Measurements from ENCODE around the gene FTL. TPM values are rescaled to one million over a fixed set of nuclear protein-coding genes. Genes with fewer than 3 reads are reported as not detected.
"Not testable (repeated sequence)": the region's sequence is repeated elsewhere in the genome, so short reads cannot be mapped to it uniquely, and the experiment has no call there.

FTL gene
- total and polyA plus RNA-seq, 2 donors (not counting 3 experiments of a cell fraction or from before 2014, with no cell fraction given) = 1,937 to 2,748 TPM

DNA sequence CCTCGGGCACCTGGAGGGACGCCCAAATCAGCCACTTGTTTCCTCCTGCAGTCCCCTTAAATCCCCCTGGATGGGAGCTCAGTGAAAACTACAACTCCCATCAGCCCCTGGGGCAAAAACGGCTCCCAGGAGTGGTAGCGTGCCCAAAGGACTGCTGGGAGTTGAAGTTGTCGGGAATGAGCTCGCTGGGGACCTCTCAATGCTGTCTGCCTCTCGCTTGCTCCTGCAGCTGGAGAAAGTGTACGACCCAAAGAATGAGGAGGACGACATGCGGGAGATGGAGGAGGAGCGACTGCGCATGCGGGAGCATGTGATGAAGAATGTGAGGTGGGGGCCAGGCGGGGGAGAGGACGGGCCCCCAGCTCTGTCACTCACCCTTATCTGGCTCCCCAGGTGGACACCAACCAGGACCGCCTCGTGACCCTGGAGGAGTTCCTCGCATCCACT, 46.3 kb upstream of the FTL start:
- ChIA-PET CTCF (interaction anchor here (0.8 to 1.5 kb wide), 4 partner anchors 14 to 52 kb away, joined by 3 to 8 read pairs (median 4); no protein-coding TSS in a partner anchor), POLR2A (no interaction called here)
- DNase-seq (ENCODE audit: low read depth, low spot score) = peak; percentile 21
- H3K27ac ChIP-seq (ENCODE audit: insufficient read depth, low read depth, low read length) = no peak overlapping the region
- H2AFZ ChIP-seq (ENCODE audit: low read depth, low read length) = no peak overlapping the region
- no peaks in the 10 kb centered on the region for H3K9me3 ChIP-seq (replicated peaks; ENCODE audit: control insufficient read depth, insufficient read depth, low read length)
- no TSS peak for BruUV-seq (replicated peaks)
- FAIRE-seq = peak; percentile 12
- H3K9ac ChIP-seq (replicated peaks; ENCODE audit: extremely low read depth, insufficient read depth, low read length) = no peak overlapping the region
- no peaks in the 10 kb centered on the region for H3K79me2 ChIP-seq (ENCODE audit: control insufficient read depth, insufficient read depth, low read length)
- H3K4me3 ChIP-seq (replicated peaks in 1 of 3; ENCODE audit: insufficient read depth in 1 of 3, low read depth in 1 of 3, low read length in 3 of 3) = no peak overlapping the region
- H3K27me3 ChIP-seq (ENCODE audit: control insufficient read depth in 2 of 2, insufficient read depth in 2 of 2, low read length in 2 of 2) = no peaks in the 10 kb centered on the region
- intact Hi-C loops (cut with micrococcal nuclease) (no loop called here), dilution Hi-C loops (cut with MboI; ENCODE audit: extremely low pct_ligation_motif_present, low sequenced_read_pairs) (no loop called here)
- TF ChIP-seq, protein P1, sequence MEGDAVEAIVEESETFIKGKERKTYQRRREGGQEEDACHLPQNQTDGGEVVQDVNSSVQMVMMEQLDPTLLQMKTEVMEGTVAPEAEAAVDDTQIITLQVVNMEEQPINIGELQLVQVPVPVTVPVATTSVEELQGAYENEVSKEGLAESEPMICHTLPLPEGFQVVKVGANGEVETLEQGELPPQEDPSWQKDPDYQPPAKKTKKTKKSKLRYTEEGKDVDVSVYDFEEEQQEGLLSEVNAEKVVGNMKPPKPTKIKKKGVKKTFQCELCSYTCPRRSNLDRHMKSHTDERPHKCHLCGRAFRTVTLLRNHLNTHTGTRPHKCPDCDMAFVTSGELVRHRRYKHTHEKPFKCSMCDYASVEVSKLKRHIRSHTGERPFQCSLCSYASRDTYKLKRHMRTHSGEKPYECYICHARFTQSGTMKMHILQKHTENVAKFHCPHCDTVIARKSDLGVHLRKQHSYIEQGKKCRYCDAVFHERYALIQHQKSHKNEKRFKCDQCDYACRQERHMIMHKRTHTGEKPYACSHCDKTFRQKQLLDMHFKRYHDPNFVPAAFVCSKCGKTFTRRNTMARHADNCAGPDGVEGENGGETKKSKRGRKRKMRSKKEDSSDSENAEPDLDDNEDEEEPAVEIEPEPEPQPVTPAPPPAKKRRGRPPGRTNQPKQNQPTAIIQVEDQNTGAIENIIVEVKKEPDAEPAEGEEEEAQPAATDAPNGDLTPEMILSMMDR (IDR thresholded peaks at IDR 0.05; ENCODE audit: extremely low read depth in 1 of 2, insufficient read depth in 1 of 2, low read depth in 1 of 2, low read length in 2 of 2) = no peak
- TF ChIP-seq JUN (IDR thresholded peaks at IDR 0.05; ENCODE audit: borderline replicate concordance, insufficient read depth, insufficient read length, low read depth) (no peak), POLR2AphosphoS5 (IDR thresholded peaks at IDR 0.05; ENCODE audit: insufficient read depth, low read depth, low read length) (no peak), POLR2A (IDR thresholded peaks at IDR 0.05; ENCODE audit: low read depth, low read length) (no peak), FOS (IDR thresholded peaks at IDR 0.05; ENCODE audit: borderline replicate concordance, insufficient read depth, low read length) (no peak), GATA2 (IDR thresholded peaks at IDR 0.05; ENCODE audit: insufficient read depth, insufficient read length, low read depth, low read length) (no peak)
- no peaks in the 10 kb centered on the region for H3K4me1 ChIP-seq (ENCODE audit: control insufficient read depth, extremely low read depth, insufficient read depth, low read length)
- H3K9me1 ChIP-seq (replicated peaks; ENCODE audit: control insufficient read depth, extremely low read depth, insufficient read depth, low read length) = no peaks in the 10 kb centered on the region
- H3K4me2 ChIP-seq (ENCODE audit: insufficient read depth, low read length) = no peak overlapping the region
- peaks cover 2 to 36% of the 10 kb centered on the region in 2 experiments for H3K36me3 ChIP-seq (ENCODE audit: control insufficient read depth in 2 of 2, extremely low read depth in 1 of 2, insufficient read depth in 2 of 2, low read length in 2 of 2)
- no peaks in the 10 kb centered on the region for H4K20me1 ChIP-seq (replicated peaks; ENCODE audit: control insufficient read depth, extremely low read depth, insufficient read depth, low read length)

DNA sequence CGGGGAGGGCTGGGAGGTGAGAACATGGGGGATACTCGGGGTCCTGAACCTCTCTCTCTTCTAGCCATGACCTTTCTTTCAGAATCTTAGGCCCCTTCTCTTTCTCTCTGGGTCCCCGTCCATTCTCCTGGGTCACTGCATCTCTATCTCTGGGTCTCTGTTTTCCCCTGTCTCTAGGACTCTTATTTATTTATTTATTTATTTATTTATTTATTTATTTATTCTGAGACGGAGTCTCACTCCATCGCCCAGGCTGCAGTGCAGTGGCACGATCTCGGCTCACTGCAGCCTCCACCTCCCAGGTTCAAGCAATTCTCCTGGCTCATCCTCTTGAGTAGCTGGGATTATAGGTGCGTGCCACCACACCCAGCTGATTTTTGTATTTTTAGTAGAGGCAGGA, 45.8 kb upstream of the FTL start:
- POLR2A ChIA-PET; H3K27ac ChIP-seq (ENCODE audit: insufficient read depth, low read depth, low read length); H3K9ac ChIP-seq (replicated peaks; ENCODE audit: extremely low read depth, insufficient read depth, low read length); DNase-seq (ENCODE audit: low read depth, low spot score); H3K4me1 ChIP-seq (ENCODE audit: control insufficient read depth, extremely low read depth, insufficient read depth, low read length); H3K4me3 ChIP-seq (replicated peaks in 1 of 3; ENCODE audit: insufficient read depth in 1 of 3, low read depth in 1 of 3, low read length in 3 of 3); FAIRE-seq; H3K9me3 ChIP-seq (replicated peaks; ENCODE audit: control insufficient read depth, insufficient read depth, low read length); BruUV-seq (replicated peaks); H3K9me1 ChIP-seq (replicated peaks; ENCODE audit: control insufficient read depth, extremely low read depth, insufficient read depth, low read length); H3K4me2 ChIP-seq (ENCODE audit: insufficient read depth, low read length); intact Hi-C loops (cut with micrococcal nuclease); H3K79me2 ChIP-seq (ENCODE audit: control insufficient read depth, insufficient read depth, low read length); H2AFZ ChIP-seq (ENCODE audit: low read depth, low read length); dilution Hi-C loops (cut with MboI; ENCODE audit: extremely low pct_ligation_motif_present, low sequenced_read_pairs); H3K27me3 ChIP-seq (ENCODE audit: control insufficient read depth in 2 of 2, insufficient read depth in 2 of 2, low read length in 2 of 2); H4K20me1 ChIP-seq (replicated peaks; ENCODE audit: control insufficient read depth, extremely low read depth, insufficient read depth, low read length): not testable (repeated sequence)
- CTCF ChIA-PET = interaction anchor here (0.8 to 1.5 kb wide), 4 partner anchors 13 to 51 kb away, joined by 3 to 8 read pairs (median 4); no protein-coding TSS in a partner anchor
- H3K36me3 ChIP-seq (ENCODE audit: control insufficient read depth in 2 of 2, extremely low read depth in 1 of 2, insufficient read depth in 2 of 2, low read length in 2 of 2) = peaks cover 2 to 34% of the 10 kb centered on the region in 2 experiments
